Suprapubic skin (tissue), 4 donors: ENCODE measurements around the gene RRAD. TPM values are rescaled to one million over a fixed set of nuclear protein-coding genes. Genes with fewer than 3 reads are reported as not detected.

Experiments used
- DNase-seq, 2 donors: peaks; one replicate each; pipeline ENCODE4 v3.0.0-alpha.2; 2019; ENCODE audit warnings: low spot score in 2 of 2
- H3K27ac ChIP-seq: fragments of 200-600 bp; sonication (generic); one replicate; pipeline ENCODE4 v1.5.1; 2019
- H3K27me3 ChIP-seq: fragments of 200-600 bp; sonication (generic); one replicate; pipeline ENCODE4 v1.5.1; 2019
- H3K36me3 ChIP-seq: fragments of 200-600 bp; sonication (generic); one replicate; pipeline ENCODE4 v1.5.1; 2019
- H3K4me1 ChIP-seq: fragments of 200-600 bp; sonication (generic); one replicate; pipeline ENCODE4 v1.5.1; 2019
- H3K4me3 ChIP-seq: fragments of 200-600 bp; sonication (generic); one replicate; pipeline ENCODE4 v1.5.1; 2019; ENCODE audit warnings: mild to moderate bottlenecking
- H3K9me3 ChIP-seq: fragments of 200-600 bp; sonication (generic); one replicate; pipeline ENCODE4 v1.5.1; 2019
- CTCF ChIP-seq, 2 donors: fragments of 200-600 bp in 1 of 2; fragments of 450-650 bp in 1 of 2; sonication (generic) in 1 of 2; IDR thresholded peaks; one replicate each; pipeline ENCODE4 v1.5.1; 2016 to 2019; ENCODE audit warnings: antibody characterized with exemption in 2 of 2, mild to moderate bottlenecking in 1 of 2, moderate library complexity in 1 of 2
- EP300 ChIP-seq: sonication (generic); formaldehyde crosslinking; IDR thresholded peaks from one replicate; pipeline ENCODE4 v1.6.1; 2017; ENCODE audit warnings: antibody characterized with exemption
- POLR2A ChIP-seq, 2 donors: fragments of 450-650 bp; IDR thresholded peaks; one replicate each; pipeline ENCODE4 v1.6.1; 2017; ENCODE audit warnings: antibody characterized with exemption in 2 of 2, mild to moderate bottlenecking in 2 of 2, moderate library complexity in 2 of 2
- POLR2AphosphoS5 ChIP-seq, 3 donors: sonication (generic); formaldehyde crosslinking; IDR thresholded peaks; one replicate each; pipeline ENCODE4 v1.6.1; 2017; ENCODE audit warnings: antibody characterized with exemption in 3 of 3
- WGBS: methylation state at CpG from one replicate; pipeline ENCODE4 v1.1.5; 2018; 5-methylcytosine and 5-hydroxymethylcytosine counted together
- total RNA-seq, 4 donors: library from RNA; depleted of rRNA; stranded (reverse); fragments of >200 nt; gene quantifications; one replicate each; pipeline ENCODE4 v1.1.0, GENCODE V29; 2016

The RRAD gene
- total RNA-seq, 4 donors from 2014 or later: 1.5 to 12.1 (median 4.6) TPM

DNA sequence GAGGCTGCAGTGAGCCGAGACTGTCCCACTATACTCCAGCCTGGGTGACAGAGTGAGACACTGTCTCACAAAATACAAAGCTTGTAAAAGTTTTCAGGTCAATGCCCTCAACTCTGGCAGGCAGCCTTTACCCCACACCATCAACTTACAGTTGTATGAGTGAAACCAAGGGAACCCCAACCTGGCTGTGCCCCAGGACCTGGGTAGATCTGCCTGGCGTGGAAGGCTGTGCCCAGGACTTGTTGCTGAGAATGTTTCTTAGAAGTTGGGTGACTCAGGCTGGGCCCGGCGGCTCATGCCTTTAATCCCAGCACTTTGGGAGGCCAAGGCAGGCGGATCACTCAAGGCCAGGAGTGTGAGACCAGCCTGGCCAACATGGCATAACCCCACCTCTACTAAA lies 43.5 kb upstream of the RRAD start:
- 81% methylated on average over 5 of the region's 5 CpGs for WGBS
- no peaks in the 10 kb centered on the region for H3K9me3 ChIP-seq
- no peak for DNase-seq
- no peak overlapping the region for H3K27ac ChIP-seq
- no peak overlapping the region for H3K4me3 ChIP-seq
- H3K27me3 ChIP-seq: no peaks in the 10 kb centered on the region
- TF ChIP-seq CTCF (IDR thresholded peaks at IDR 0.05): no peak
- no peak for TF ChIP-seq EP300
- no peak for TF ChIP-seq POLR2AphosphoS5 (IDR thresholded peaks at IDR 0.05)
- no peak for TF ChIP-seq POLR2A (IDR thresholded peaks at IDR 0.05)
- H3K4me1 ChIP-seq: no peaks in the 10 kb centered on the region
- H3K36me3 ChIP-seq: no peaks in the 10 kb centered on the region

GRCh38 chr16:66964049-66964448 lies 38.7 kb upstream of the RRAD start:
- peaks cover 35% of the 10 kb centered on the region for H3K4me1 ChIP-seq
- H3K9me3 ChIP-seq: no peaks in the 10 kb centered on the region
- no peaks in the 10 kb centered on the region for H3K27me3 ChIP-seq
- 100% methylated on average over 1 of the region's 6 CpGs for WGBS
- no peak for DNase-seq
- H3K27ac ChIP-seq: no peak overlapping the region
- H3K4me3 ChIP-seq: no peak overlapping the region
- no peaks in the 10 kb centered on the region for H3K36me3 ChIP-seq
- TF ChIP-seq POLR2AphosphoS5 (IDR thresholded peaks at IDR 0.05) (no peak), CTCF (IDR thresholded peaks at IDR 0.05) (no peak), POLR2A (IDR thresholded peaks at IDR 0.05) (no peak), EP300 (no peak)

DNA sequence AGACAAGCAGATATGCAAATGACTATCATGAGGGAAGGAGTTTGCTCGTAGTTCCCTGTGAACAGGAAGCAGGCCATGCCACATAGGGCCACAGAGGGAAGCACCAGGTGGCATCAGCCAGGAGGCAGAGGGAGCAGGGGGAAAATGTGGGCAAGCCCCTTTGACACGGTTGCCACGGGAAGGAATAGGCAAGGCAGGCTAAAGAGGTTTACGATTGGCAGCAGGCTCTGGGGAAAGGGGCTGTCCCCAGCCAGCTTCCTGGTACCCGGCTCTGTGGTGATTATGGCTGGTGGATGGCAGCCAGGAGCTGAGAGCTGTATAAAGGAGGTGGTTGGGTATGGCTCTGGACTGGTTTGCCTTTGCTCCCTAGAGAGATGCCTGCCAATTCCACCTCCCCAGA lies 36.6 kb upstream of the RRAD start:
- H3K27ac ChIP-seq: peak overlapping the region; percentile 19
- no peaks in the 10 kb centered on the region for H3K27me3 ChIP-seq
- TF ChIP-seq POLR2A (IDR thresholded peaks at IDR 0.05): no peak
- TF ChIP-seq POLR2AphosphoS5 (IDR thresholded peaks at IDR 0.05): no peak
- no peak for TF ChIP-seq CTCF (IDR thresholded peaks at IDR 0.05)
- TF ChIP-seq EP300: no peak
- H3K4me1 ChIP-seq: peaks cover 38% of the 10 kb centered on the region
- H3K36me3 ChIP-seq: no peaks in the 10 kb centered on the region
- WGBS: 54% methylated on average over 4 of the region's 5 CpGs
- no peaks in the 10 kb centered on the region for H3K9me3 ChIP-seq
- DNase-seq: no peak
- no peak overlapping the region for H3K4me3 ChIP-seq

GRCh38 chr16:66961065-66961744 lies 35.9 kb upstream of the RRAD start, which contains the start of gene CES3:
Gene CES3, plus strand, starts transcription at chr16:66961266. Its CDS starts 42 bp downstream, at chr16:66961308.
- Histone ChIP-seq H3K4me1 (peaks cover 38% of the 10 kb centered on the region), H3K4me3 (no peak within 1 kb of the TSS), H3K36me3 (no peaks in the 10 kb centered on the region), H3K9me3 (no peaks in the 10 kb centered on the region), H3K27me3 (no peaks in the 10 kb centered on the region), H3K27ac (no peak within 1 kb of the TSS)
- WGBS: 76% methylated on average over 13 of the region's 16 CpGs
- TF ChIP-seq POLR2AphosphoS5 (IDR thresholded peaks at IDR 0.05) (no peak), EP300 (no peak), POLR2A (IDR thresholded peaks at IDR 0.05) (no peak), CTCF (IDR thresholded peaks at IDR 0.05) (peak; percentile 23 to 72)
- no peak for DNase-seq

DNA sequence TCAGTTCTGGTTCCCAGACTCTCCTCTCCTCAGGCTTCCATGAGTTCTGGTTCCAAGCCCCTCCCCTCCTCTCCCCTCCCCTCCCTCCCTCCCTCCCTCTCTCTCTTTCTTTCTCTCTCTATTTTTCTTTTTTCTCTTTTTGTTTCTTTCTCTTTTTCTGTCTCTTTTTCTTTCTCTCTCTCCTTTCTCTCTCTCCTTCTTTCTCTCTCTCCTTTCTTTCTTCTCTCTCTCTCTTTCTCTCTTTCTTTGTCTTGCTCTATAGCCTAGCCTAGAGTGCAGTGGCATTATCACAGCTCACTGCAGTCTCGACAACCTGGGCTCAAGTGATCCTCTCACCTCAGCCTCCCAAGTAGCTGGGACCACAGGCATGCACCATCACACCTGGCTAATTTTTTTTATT lies 34.9 kb upstream of the RRAD start:
- DNase-seq: no peak
- Histone ChIP-seq H3K36me3 (no peaks in the 10 kb centered on the region), H3K4me1 (peaks cover 38% of the 10 kb centered on the region), H3K27me3 (no peaks in the 10 kb centered on the region), H3K27ac (no peak overlapping the region), H3K4me3 (no peak overlapping the region), H3K9me3 (no peaks in the 10 kb centered on the region)
- TF ChIP-seq EP300: no peak
- no peak for TF ChIP-seq CTCF (IDR thresholded peaks at IDR 0.05)
- TF ChIP-seq POLR2A (IDR thresholded peaks at IDR 0.05): no peak
- TF ChIP-seq POLR2AphosphoS5 (IDR thresholded peaks at IDR 0.05): no peak
- WGBS: 88% methylated on average over 1 of the region's 1 CpG
